Fibroblast of the aortic adventitia (primary cell): Measurements from ENCODE around the gene ZNF789. TPM values are rescaled to one million over a fixed set of nuclear protein-coding genes. Genes with fewer than 3 reads are reported as not detected.
A peak's percentile ranks its signal among the peaks of the same experiment; 100 is the strongest.

Experiments used
- DNase-seq: peaks from one replicate; pipeline ENCODE4 v3.0.0-alpha.2; 2010; ENCODE audit warnings: low read depth
- H3K4me3 ChIP-seq: 2 replicates; pipeline ENCODE4 v1.5.1; 2011; ENCODE audit warnings: low read depth, mild to moderate bottlenecking, control low read depth, low read length, moderate library complexity
- total RNA-seq: library from RNA; depleted of rRNA; stranded (reverse); fragments of >200 nt; gene quantifications from 2 replicates; pipeline ENCODE4 v1.2.3, GENCODE V29; 2012; ENCODE audit warnings: low replicate concordance
- TF ChIP-seq, protein P1 (sequence below): IDR thresholded peaks from 2 replicates; pipeline ENCODE4 v1.5.1; 2011; ENCODE audit warnings: mild to moderate bottlenecking, low read length, control low read depth, inconsistent platforms; ENCODE audit not compliant: insufficient read depth

ZNF789 gene
- total RNA-seq, 1 donor = 6.9 TPM

DNA sequence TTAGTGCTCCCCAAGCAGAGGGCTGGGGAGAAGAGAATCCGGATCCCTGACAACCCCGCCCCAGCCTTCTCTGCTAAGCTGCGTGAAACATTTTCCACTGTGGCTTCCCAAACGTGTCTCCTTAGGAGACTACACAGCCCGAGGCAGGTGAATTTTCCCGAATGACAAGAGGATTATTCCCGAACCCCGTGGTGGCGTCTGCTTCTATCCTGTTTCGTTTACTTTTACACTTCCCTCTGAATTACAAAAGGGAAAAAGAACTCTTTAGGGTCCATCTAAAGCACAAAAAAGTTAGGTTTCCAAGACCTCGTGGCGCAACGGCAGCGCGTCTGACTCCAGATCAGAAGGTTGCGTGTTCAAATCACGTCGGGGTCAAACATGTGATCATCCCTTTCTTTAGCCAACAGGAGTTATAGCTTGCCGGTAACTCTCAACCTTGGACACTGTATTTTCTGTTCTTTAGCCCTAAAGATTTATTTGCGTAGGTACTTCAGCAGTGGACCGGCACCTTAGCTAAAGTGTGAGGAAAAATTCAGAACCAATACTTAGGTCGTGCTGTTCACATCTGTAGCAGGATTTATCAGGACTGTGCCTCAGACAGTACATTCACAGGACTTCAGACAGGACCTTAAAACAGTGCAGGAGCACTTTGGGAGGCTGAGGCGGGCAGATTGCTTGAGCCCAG, 3.2 kb upstream of the ZNF789 start:
- TF ChIP-seq, protein P1, sequence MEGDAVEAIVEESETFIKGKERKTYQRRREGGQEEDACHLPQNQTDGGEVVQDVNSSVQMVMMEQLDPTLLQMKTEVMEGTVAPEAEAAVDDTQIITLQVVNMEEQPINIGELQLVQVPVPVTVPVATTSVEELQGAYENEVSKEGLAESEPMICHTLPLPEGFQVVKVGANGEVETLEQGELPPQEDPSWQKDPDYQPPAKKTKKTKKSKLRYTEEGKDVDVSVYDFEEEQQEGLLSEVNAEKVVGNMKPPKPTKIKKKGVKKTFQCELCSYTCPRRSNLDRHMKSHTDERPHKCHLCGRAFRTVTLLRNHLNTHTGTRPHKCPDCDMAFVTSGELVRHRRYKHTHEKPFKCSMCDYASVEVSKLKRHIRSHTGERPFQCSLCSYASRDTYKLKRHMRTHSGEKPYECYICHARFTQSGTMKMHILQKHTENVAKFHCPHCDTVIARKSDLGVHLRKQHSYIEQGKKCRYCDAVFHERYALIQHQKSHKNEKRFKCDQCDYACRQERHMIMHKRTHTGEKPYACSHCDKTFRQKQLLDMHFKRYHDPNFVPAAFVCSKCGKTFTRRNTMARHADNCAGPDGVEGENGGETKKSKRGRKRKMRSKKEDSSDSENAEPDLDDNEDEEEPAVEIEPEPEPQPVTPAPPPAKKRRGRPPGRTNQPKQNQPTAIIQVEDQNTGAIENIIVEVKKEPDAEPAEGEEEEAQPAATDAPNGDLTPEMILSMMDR = no peak
- peak; percentile 18 for DNase-seq
- H3K4me3 ChIP-seq = no peak overlapping the region

DNA sequence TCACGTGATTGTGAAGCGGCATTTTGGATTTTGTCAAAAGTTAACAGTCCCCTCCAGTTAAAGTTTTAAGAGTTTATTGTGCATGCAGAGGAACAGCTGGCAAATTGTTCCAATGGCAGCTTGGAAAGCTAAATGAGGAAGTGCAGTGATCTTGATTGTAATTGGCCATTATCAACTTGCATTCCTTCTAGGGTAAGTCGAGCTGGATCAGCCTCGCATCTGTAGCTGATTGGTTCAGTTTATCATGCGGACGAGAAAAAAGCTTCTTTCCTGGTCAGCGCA, 566 bp downstream of the ZNF789 start:
- TF ChIP-seq, protein P1 = no peak
- DNase-seq = peak; percentile 71
- H3K4me3 ChIP-seq = peak overlapping the region; percentile 73

DNA sequence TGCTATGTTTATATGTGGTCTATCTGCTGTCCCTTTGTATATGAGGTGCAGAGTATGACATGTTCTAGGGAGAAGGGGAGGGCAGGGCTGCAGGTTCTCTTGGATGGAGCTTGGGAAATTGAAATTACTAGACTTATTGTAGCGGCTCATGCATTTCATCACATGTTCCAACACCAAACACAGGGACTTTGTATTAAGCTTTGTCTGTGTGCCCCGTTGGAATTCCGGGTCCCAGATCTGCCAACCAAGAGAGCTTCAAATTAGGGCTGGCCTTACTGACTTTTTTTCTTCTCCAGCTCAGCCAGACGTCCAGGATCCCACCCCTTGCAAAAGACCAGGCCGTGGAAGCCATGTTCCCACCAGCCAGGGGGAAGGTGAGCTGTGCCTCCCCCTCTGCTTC, 3.4 kb downstream of the ZNF789 start:
- TF ChIP-seq, protein P1 = no peak
- H3K4me3 ChIP-seq = no peak overlapping the region
- DNase-seq = no peak

DNA sequence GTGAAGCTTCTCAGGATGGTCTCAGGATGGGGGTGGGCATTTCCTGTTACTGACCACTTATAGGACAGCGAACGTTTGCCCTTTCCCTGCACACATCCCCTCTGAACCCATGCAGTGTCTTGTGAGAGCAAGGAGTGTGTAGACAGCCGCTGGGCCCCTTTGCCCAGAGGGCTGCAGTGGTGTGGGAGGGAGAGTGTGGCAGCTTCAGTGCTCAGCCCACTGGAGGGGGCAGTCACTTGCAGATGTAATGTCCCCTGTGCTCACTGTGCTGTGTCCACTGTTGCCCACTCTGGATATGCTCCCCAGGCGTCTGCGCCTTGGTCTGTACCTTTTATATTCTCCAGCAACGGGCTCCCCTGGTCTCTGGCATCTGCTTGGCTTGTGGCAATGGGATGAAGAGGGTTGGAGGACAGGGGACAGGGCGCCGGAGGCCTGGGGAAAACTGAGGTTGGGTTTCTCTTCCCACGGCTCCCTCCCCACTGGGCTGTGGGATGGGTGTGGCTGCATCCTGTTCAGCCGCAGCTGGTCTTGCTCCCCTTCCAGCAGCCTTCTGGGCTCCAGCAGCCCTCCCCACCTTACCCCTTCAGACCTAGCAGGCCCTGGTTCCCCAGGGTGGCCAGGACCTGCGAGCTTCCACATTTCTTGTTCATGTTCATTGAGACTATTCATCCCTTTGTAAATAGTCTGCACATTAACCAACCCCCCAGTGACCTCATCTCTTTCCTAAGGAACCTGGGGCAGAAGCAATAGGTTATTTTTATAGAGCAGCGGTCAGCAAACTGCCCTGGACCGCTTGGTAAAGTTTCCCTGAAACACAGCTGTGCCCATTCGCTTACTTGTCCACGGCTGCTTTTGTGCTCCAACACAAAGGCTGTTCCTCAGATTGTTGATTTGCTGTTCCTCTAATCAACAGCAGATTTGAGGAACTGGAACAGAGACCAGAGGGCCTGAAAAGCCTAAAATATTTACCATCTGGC, 6.1 kb downstream of the ZNF789 start:
- TF ChIP-seq, protein P1 = no peak
- no peak overlapping the region for H3K4me3 ChIP-seq
- DNase-seq = no peak

DNA sequence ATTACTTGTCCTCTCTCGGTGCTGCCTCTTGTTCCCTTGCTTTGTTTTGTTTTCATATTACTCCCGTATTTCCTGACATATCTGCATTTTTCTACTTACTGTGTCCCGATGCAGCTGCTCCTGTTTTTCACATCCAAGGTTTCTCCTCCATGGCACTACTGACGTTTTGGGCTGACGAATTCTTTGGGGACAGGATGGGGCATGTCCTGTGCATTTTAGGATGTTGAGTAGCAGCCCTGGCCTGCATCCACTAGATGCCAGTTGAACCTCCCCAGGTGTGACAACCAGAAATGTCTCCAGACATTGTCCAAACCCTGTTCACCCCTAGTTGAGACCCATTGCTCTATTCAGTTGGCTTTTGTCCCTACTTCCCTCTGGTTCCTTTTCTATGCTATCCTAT, 12.4 kb downstream of the ZNF789 start:
- TF ChIP-seq, protein P1 = no peak
- no peak overlapping the region for H3K4me3 ChIP-seq
- no peak for DNase-seq

DNA sequence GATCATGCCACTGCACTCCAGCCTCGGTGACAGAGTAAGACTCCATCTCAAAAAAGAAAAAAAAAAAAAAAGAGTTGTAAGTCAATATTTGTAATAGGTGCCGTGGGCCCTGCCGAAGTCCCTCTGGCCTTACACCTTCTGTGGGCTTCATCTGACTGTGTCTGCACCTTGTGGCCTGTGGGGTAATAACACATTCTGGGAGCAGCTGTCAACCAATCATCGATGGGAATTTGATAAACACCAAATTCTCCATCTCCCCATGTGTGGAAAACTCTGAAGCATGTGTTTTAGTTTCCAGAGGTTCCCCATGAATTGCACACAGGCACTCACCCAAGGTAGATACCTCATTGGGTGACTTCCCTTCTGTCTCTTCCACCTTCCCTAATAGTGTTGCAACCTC, 16.5 kb downstream of the ZNF789 start:
- no peak for DNase-seq
- TF ChIP-seq, protein P1 = no peak
- H3K4me3 ChIP-seq = no peak overlapping the region
